D341Med (cell line): Measurements from ENCODE around the gene STX4.

Source experiments
- DNase-seq: peaks from one replicate; pipeline ENCODE4 v3.0.0; 2012; ENCODE audit warnings: low spot score

STX4 gene

GRCh38 chr16:31084584-31085302 is 51.4 kb downstream of the STX4 start:
- DNase-seq: peak; percentile 26

GRCh38 chr16:31085411-31085810 is 52.1 kb downstream of the STX4 start:
- peak; percentile 12 for DNase-seq

- DNase-seq: peak; percentile 22
Observed at GRCh38 chr16:31085873-31086628, 52.7 kb downstream of the STX4 start.

GRCh38 chr16:31086629-31086906 is 53.2 kb downstream of the STX4 start:
- DNase-seq: no peak

GRCh38 chr16:31087481-31087880 is 54.1 kb downstream of the STX4 start:
- DNase-seq: peak; percentile 21

- DNase-seq: peak; percentile 54
Observed at GRCh38 chr16:31087971-31088370, 54.6 kb downstream of the STX4 start.

GRCh38 chr16:31088459-31089183 is 55.3 kb downstream of the STX4 start, which contains the start of gene PRSS53:
Gene PRSS53, minus strand, starts transcription at chr16:31088943. Its CDS starts 134 bp downstream, at chr16:31088809.
- peak; percentile 20 for DNase-seq

- DNase-seq: no peak
Observed at GRCh38 chr16:31089199-31089598, 55.8 kb downstream of the STX4 start.
